ENCODE measurements around the gene PALS1.

Gene PALS1

GRCh38 chr14:67260965-67261364 is 19.7 kb downstream of the PALS1 start:
- ATAC-seq: no peak
- TF ChIP-seq ZNF70 (CRISPR knock-in tag; IDR thresholded peaks at IDR 0.05) (no peak), ZFP3 (CRISPR knock-in tag; IDR thresholded peaks at IDR 0.05) (peak; percentile 69)

GRCh38 chr14:67263499-67264149 is 22.4 kb downstream of the PALS1 start:
- TF ChIP-seq PPARA (CRISPR knock-in tag; IDR thresholded peaks at IDR 0.05; ENCODE audit: borderline replicate concordance) (no peak), ISL1 (CRISPR knock-in tag; IDR thresholded peaks at IDR 0.05) (peak; percentile 20; the same call in 1 of the 2 replicates)
- peak; percentile 56 for ATAC-seq

GRCh38 chr14:67265131-67265530 is 23.9 kb downstream of the PALS1 start:
- no peak for TF ChIP-seq ZFP3 (CRISPR knock-in tag; IDR thresholded peaks at IDR 0.05)
- no peak for TF ChIP-seq ISL1 (CRISPR knock-in tag; IDR thresholded peaks at IDR 0.05)
- TF ChIP-seq CSDC2 (CRISPR knock-in tag; IDR thresholded peaks at IDR 0.05): no peak
- TF ChIP-seq TOX (CRISPR knock-in tag; IDR thresholded peaks at IDR 0.05; ENCODE audit: borderline replicate concordance): no peak
- no peak for TF ChIP-seq CSRNP3 (CRISPR knock-in tag; IDR thresholded peaks at IDR 0.05)
- no peak for TF ChIP-seq RARB (CRISPR knock-in tag; IDR thresholded peaks at IDR 0.05)
- no peak for TF ChIP-seq ZNF565 (CRISPR knock-in tag; conservative IDR thresholded peaks at IDR 0.05; ENCODE audit: low read depth)
- TF ChIP-seq OSR1 (CRISPR knock-in tag; IDR thresholded peaks at IDR 0.05): no peak
- TF ChIP-seq ZC3H10 (CRISPR knock-in tag; IDR thresholded peaks at IDR 0.05): no peak
- TF ChIP-seq ZNF8 (CRISPR knock-in tag; IDR thresholded peaks at IDR 0.05): no peak
- TF ChIP-seq ARNTL (CRISPR knock-in tag; IDR thresholded peaks at IDR 0.05; ENCODE audit: borderline replicate concordance, low read depth): no peak
- ATAC-seq: peak; percentile 24; the same call in 2 of the 3 replicates

GRCh38 chr14:67267576-67268328 is 26.5 kb downstream of the PALS1 start:
- no peak for ATAC-seq
- TF ChIP-seq BACH2 (CRISPR knock-in tag; IDR thresholded peaks at IDR 0.05; ENCODE audit: borderline replicate concordance): no peak

- TF ChIP-seq CSDC2 (CRISPR knock-in tag; IDR thresholded peaks at IDR 0.05) (peak; percentile 56; the same call in 1 of the 2 replicates), GLIS3 (CRISPR knock-in tag; IDR thresholded peaks at IDR 0.05) (no peak), ZNF70 (CRISPR knock-in tag; IDR thresholded peaks at IDR 0.05) (no peak)
- ATAC-seq: no peak; the same call in 2 of the 3 replicates
Measured at GRCh38 chr14:67268426-67269150, 27.4 kb downstream of the PALS1 start.

GRCh38 chr14:67269298-67270060 is 28.2 kb downstream of the PALS1 start:
- peak; percentile 91 for ATAC-seq
- TF ChIP-seq ZC3H10 (CRISPR knock-in tag; IDR thresholded peaks at IDR 0.05) (no peak), ISL1 (CRISPR knock-in tag; IDR thresholded peaks at IDR 0.05) (peak; percentile 85)

GRCh38 chr14:67270145-67270753 is 29.0 kb downstream of the PALS1 start:
- TF ChIP-seq SNAI2 (CRISPR knock-in tag; IDR thresholded peaks at IDR 0.05) (no peak), PPARA (CRISPR knock-in tag; IDR thresholded peaks at IDR 0.05; ENCODE audit: borderline replicate concordance) (no peak), GLIS3 (CRISPR knock-in tag; IDR thresholded peaks at IDR 0.05) (no peak), ZNF70 (CRISPR knock-in tag; IDR thresholded peaks at IDR 0.05) (no peak), RARB (CRISPR knock-in tag; IDR thresholded peaks at IDR 0.05) (no peak), ESRRG (CRISPR knock-in tag; IDR thresholded peaks at IDR 0.05) (no peak), TCF4 (CRISPR knock-in tag; IDR thresholded peaks at IDR 0.05; ENCODE audit: borderline replicate concordance) (no peak), BACH2 (CRISPR knock-in tag; IDR thresholded peaks at IDR 0.05; ENCODE audit: borderline replicate concordance) (no peak), ZNF565 (CRISPR knock-in tag; conservative IDR thresholded peaks at IDR 0.05; ENCODE audit: low read depth) (no peak), CREB5 (CRISPR knock-in tag; IDR thresholded peaks at IDR 0.05; ENCODE audit: low read depth) (no peak), ARNTL (CRISPR knock-in tag; IDR thresholded peaks at IDR 0.05; ENCODE audit: borderline replicate concordance, low read depth) (no peak)
- ATAC-seq: peak; percentile 21; the same call in 2 of the 3 replicates
